ENCODE measurements around the gene PTGIS. TPM values are rescaled to one million over a fixed set of nuclear protein-coding genes. Genes with fewer than 3 reads are reported as not detected.

PTGIS gene
- polyA plus RNA-seq, 1 donor, result 33.0 TPM

- DNase-seq, result no peak
Measured at GRCh38 chr20:49560186-49560585, 7.8 kb downstream of the PTGIS start.

- DNase-seq, result no peak
Measured at GRCh38 chr20:49559411-49560081, 8.4 kb downstream of the PTGIS start.

- no peak for DNase-seq
Measured at GRCh38 chr20:49558826-49559225, 9.1 kb downstream of the PTGIS start.

DNA sequence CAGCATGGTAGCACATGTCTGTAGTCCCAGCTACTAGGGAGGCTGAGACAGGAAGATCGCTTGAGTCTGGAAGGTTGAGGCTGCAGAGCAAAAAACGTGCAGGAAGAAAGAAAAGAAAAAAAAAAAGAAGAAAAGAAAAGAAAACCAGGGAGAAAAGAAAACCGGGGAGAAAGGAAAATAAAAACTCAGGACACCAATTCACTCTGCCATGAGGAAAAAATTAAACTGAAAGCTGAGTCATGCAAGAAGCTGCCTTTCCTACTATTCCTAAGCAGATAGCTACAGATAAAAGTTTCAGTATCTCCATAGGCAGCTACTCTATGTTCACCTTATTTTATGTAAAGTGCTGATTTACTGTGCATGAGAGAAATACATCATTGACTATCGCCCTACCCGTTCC is 10.5 kb downstream of the PTGIS start:
- no peak for DNase-seq

DNA sequence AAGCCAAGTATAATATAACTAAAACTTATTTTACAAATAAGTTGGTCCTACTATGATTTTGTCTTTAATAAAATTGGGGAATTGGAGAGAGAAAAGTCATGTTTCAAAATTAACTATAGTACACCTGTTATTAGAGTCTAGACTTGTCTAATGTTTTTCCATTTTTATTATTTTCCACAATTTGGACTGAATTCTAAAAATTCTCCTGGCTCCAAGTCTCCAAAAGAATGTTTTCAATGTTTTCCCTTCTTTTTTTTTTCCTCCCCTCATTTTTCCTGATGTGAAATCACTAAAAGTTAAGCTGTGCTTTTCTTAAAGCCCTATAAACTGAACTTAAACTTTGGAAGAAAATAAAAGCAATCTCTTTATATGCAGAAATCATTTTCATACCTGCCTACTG is 11.3 kb downstream of the PTGIS start:
- no peak for DNase-seq

GRCh38 chr20:49549801-49550551 is 18.0 kb downstream of the PTGIS start:
- DNase-seq, result no peak

DNA sequence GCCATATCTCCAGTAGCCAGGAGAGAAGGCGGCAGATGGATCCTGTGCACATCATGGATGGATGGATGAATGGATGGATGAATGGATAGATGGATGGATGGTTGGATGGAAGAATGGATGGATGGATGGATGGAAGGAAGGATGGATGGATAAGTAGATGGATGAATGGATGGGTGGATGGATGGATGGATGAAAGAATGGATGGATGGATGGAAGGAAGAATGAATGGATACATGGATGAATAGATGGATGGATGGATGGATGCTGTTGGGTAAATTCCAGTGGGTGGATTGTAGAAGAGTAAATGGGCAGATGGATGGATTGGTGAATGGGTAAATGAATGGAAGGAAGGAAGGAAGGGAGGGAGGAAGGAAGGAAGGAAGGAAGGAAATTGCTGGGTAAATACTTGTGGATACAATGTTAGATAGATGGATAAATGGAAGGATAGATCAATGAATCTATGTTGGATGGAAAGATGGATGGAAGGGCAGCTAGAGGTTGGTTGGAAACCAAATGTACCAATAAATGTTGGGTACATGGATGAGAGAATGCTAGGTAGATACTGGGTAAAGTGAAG is 19.5 kb downstream of the PTGIS start:
- DNase-seq, result no peak

- no peak for DNase-seq
Measured at GRCh38 chr20:49545572-49545971, 22.4 kb downstream of the PTGIS start.

GRCh38 chr20:49544535-49544934 is 23.4 kb downstream of the PTGIS start:
- no peak for DNase-seq

DNA sequence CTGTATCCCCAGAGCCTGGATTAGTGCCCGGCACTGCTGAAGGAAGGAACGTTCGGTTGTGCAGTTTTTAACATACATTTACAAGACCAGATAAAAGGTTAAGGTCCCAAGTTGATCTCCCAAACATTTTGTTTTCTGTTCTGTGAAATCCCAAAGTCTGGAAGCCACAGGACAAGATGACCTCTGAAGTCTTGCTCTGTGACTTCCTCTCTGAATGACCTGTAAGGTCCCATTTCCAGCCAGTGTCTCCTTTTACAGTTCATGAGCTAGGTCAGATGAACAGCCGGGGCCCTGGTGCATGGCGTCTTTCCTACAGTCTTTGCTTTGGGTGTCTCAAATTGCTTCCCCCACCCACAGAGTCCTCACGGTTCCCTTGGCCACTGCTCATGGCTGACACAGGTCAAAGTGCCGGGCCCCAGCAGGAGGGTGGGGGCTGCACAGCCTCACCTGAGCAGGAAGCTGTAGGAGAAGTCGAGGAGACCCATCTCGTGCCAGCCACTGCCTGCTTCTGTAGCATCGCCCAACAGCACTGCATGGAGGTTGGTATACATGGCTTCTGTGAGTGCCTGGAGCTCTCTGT is 24.0 kb downstream of the PTGIS start:
- DNase-seq, result no peak

GRCh38 chr20:49543071-49543857 is 24.7 kb downstream of the PTGIS start:
- no peak for DNase-seq

- no peak for DNase-seq
Measured at GRCh38 chr20:49542514-49542991, 25.4 kb downstream of the PTGIS start.

GRCh38 chr20:49541733-49542513 is 26.0 kb downstream of the PTGIS start:
- DNase-seq, result peak; percentile 68

- no peak for DNase-seq
Measured at GRCh38 chr20:49540687-49541435, 27.1 kb downstream of the PTGIS start.

DNA sequence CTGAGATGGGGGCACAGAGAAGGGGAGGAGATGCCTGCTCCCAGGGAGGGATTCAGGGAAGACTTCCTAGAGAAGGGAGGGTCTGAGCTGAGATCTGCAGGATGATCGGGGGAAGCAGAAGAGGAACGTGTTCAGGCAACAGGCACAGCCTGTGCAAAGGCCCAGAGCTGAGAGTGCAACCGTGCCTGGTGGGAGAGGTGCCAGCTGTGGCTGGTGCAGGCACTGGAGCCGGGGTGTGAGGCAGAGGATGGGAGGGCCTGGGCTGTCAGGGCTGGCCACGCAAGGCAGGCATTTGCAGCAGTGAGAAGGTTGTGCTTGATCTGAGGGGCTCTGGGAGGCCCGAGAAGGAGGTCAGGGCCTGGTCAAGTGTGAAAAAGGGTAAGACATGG is 27.7 kb downstream of the PTGIS start:
- DNase-seq, result no peak

GRCh38 chr20:49539481-49540231 is 28.3 kb downstream of the PTGIS start:
- no peak for DNase-seq

DNA sequence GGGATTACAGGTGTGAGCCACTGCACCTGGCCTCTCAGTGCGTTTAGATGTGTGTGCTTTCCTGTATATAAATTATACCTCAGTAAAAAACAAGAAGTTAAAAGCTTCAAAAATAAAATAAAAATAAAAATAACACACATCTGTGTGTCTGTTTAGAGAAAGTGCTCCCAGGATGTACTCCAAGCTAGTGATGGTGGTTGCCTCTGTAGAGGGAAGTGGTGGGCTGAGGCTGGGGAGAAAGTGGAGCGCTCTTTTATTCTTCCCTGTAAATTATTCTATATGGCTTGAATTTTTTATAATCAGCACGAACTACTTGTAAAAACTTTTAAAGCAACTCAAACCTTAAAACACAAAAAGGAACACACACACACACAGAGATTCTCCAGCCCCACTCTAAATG is 29.0 kb downstream of the PTGIS start:
- DNase-seq, result no peak

GRCh38 chr20:49534255-49534712 is 33.7 kb downstream of the PTGIS start:
- peak; percentile 53 for DNase-seq

DNA sequence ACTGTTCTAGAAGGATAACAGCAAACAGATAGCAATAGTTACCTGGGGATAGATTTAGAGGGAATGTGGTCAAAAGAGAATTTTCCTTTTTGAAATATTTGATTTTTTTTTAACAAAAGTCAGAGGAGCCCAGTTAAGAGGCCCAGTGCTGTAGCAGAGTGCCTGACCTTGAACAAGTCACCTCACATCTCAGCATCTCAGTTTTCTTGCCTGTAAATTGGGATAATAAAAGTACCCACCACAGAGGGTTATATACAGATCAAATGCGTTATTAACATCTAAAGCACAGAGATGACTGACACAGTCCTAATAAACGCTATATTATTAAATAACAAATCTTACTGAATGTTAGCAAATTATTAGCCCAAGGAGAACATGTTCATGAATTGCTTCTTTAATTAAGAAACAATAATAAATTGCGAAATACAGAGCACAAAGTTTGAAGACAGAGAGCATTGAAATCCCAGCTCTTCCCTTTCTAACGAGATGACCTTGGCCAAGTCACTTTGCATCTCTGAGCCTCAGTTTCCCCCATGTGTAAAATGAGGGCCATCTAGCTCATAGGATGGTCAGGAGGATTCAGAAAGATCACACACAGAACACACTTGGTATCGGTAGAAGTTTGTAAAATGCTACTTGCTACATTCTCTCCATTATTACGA is 35.5 kb downstream of the PTGIS start:
- no peak for DNase-seq

Data from left kidney (tissue), 2 donors.